Heart left ventricle (tissue), 13 donors: ENCODE measurements around the gene DHCR24.
"Not testable (repeated sequence)": the region's sequence is repeated elsewhere in the genome, so short reads cannot be mapped to it uniquely, and the experiment has no call there.

Experiments used
- CTCF ChIP-seq, 12 donors: fragments of 200-600 bp; sonication (generic) in 4 of 12; IDR thresholded peaks; one replicate each; pipeline versions ENCODE4 v1.5.0 to v1.8.0; 2018 to 2022; ENCODE audit warnings: antibody characterized with exemption in 12 of 12, mild to moderate bottlenecking in 5 of 12
- POLR2A ChIP-seq, 2 donors: fragments of 450-650 bp; IDR thresholded peaks; one replicate each; pipeline ENCODE4 v1.6.1; 2017; ENCODE audit warnings: antibody characterized with exemption in 2 of 2, mild to moderate bottlenecking in 2 of 2, moderate library complexity in 2 of 2
- donor health status: ischemic (EF 13 %, LVEDD 7.1; RV severe dilation, severe dysfunction).
- donor health status: DM: no; HTN: yes; CAD: no.
- donor health status: DM: no; HTN: no; CAD: no.
- donor health status: ischemic (EF 25% LVEDD 6.9; RV normal size, moderate dysfunction).
- donor health status: ischemic (EF 25% LVEDD 5.7; RV mildly dilated, moderate dysfunction).
- donor health status: ischemic (EF 35%, LVEDD 5.7; RV mildly dilated, moderate dysfunction).
- donor health status: nonischemic (EF 11% LVEDD 7.7; RV severe dilation, severe dysfunction).
- donor health status: DM: yes; HTN: yes; CAD: no.
- donor health status: PGD.
- donor health status: ischemic (EF 29% LVEDD 5.4; RV normal size, mild dysfunction).
- donor health status: nonischemic (EF 23%, LVEDD 6.1; RV moderate dilation, normal function).

GRCh38 chr1:54934081-54934480 is 47.1 kb upstream of the DHCR24 start:
- not testable (repeated sequence) for TF ChIP-seq POLR2A, CTCF (IDR thresholded peaks at IDR 0.05)
